Spleen (tissue), 3 donors: Measurements from ENCODE around the gene UBAP2L.

ENCODE experiments used
- POLR2A ChIP-seq, 3 donors: fragments of 450-650 bp; IDR thresholded peaks; one replicate each; pipeline ENCODE4 v1.5.1; 2017; ENCODE audit warnings: antibody characterized with exemption in 3 of 3, mild to moderate bottlenecking in 1 of 3
- POLR2AphosphoS5 ChIP-seq, 3 donors: sonication (generic); formaldehyde crosslinking; IDR thresholded peaks; one replicate each; pipeline ENCODE4 v1.5.1; 2017; ENCODE audit warnings: antibody characterized with exemption in 3 of 3

DNA sequence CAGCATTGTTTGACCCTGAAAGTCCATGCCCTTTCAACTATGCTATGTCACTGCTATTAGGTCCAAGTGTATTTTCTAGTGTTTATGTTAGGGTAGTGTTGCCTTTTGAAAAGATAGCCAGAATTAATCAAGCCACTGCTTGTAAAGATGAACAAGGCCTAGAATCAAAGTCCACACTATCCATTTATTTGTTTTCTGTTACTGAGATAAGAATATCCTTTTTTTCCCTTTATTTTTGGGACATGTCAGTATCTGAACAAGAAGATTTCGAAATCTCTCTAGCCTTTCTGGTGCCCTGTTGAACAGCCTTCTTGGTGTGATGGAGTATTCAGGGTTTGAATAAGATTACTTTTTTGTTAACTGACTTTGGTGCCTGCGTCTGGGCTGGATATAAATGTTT, 16.7 kb downstream of the UBAP2L start:
- TF ChIP-seq POLR2A (IDR thresholded peaks at IDR 0.05) (no peak), POLR2AphosphoS5 (IDR thresholded peaks at IDR 0.05) (no peak)
